Measurements from ENCODE around the gene RGS8. TPM values are rescaled to one million over a fixed set of nuclear protein-coding genes. Genes with fewer than 3 reads are reported as not detected.

The RGS8 gene, protein sequence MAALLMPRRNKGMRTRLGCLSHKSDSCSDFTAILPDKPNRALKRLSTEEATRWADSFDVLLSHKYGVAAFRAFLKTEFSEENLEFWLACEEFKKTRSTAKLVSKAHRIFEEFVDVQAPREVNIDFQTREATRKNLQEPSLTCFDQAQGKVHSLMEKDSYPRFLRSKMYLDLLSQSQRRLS
- not detected in 2 replicates for total RNA-seq
- total RNA-seq (2013): not detected
- not detected in 2 replicates for polyA plus RNA-seq
- not detected in 2 replicates for polyA minus RNA-seq

DNA sequence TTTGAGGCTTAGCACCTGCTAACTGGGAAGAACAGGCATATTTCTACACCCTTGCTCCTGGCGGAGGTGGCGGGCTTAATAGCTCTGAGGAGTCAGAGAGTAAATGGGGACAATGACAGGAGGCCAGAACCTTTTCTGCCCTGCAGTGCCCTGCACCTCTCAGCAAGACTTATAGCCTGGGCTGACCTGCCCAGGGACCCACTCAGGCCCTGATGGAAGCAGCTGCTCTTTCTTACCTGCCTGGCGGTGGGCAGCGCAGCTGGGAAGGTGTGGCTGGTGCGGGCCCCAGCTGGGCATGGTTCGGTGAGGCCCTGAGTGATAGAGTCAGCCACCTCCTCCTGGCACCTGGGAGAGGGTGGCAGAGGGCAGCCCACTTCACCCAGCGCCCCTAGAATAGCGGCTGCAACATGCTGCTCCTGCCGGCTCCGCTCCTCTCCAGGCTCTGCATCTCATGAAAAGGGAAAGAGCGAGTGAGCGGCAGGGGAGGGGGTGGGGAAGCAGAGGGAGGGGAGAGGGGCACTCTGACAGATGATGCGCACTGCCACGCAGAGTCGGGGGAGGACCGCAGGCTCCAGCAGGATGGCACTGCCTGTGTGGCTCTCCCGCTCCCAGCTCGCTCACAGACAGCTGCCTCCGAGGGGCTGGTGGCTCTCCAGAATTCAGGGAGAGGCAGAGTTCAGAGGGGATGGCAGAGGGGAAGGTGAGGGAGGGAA, at the start of gene RGS8:
Gene RGS8, minus strand, starts transcription at position 472 of the 713 bp plus-strand sequence. CDS start 14,938 bp downstream, outside the sequence.
- Histone ChIP-seq H3K79me2 (ENCODE audit: control insufficient read depth, insufficient read depth, low read length) (no peaks in the 10 kb centered on the region), H2AFZ (ENCODE audit: insufficient read depth, low read depth, low read length, poor library complexity, severe bottlenecking) (no peak within 1 kb of the TSS), H4K20me1 (ENCODE audit: control insufficient read depth, insufficient read depth, low read length, poor library complexity, severe bottlenecking) (no peaks in the 10 kb centered on the region), H3K36me3 (replicated peaks in 1 of 2; ENCODE audit: control extremely low read depth in 1 of 2, control insufficient read depth in 1 of 2, extremely low read depth in 1 of 2, insufficient read depth in 2 of 2, low read length in 1 of 2) (no peaks in the 10 kb centered on the region), H3K9me3 (ENCODE audit: control extremely low read depth in 1 of 3, control insufficient read depth in 2 of 3, insufficient read depth in 1 of 3, low read length in 2 of 3) (no peaks in the 10 kb centered on the region), H3K4me1 (ENCODE audit: control insufficient read depth in 2 of 2, insufficient read depth in 2 of 2, low read length in 2 of 2) (no peaks in the 10 kb centered on the region), H3K27me3 (replicated peaks in 1 of 4; ENCODE audit: control extremely low read depth in 1 of 4, control insufficient read depth in 3 of 4, insufficient read depth in 4 of 4, low read length in 3 of 4) (peaks cover 0 to 21% (median 10%) of the 10 kb centered on the region in 4 experiments), H3K9ac (ENCODE audit: low read length) (no peak within 1 kb of the TSS), H3K27ac (ENCODE audit: low read length in 2 of 2) (no peak within 1 kb of the TSS), H3K4me2 (replicated peaks; ENCODE audit: low read depth, low read length, poor library complexity, severe bottlenecking) (no peak within 1 kb of the TSS), H3K4me3 (ENCODE audit: control extremely low read depth in 1 of 5, extremely low read depth in 1 of 5, insufficient read depth in 1 of 5, low read depth in 2 of 5, low read length in 4 of 5) (no peak within 1 kb of the TSS)
- H3K9me3 Mint-ChIP-seq (ENCODE audit: insufficient read depth): no peaks in the 10 kb centered on the region
- ATAC-seq (ENCODE audit: low read depth) (no peak), DNase-seq (no peak)
- H3K4me1 Mint-ChIP-seq: peaks cover 3% of the 10 kb centered on the region
- CTCF ChIA-PET: no interaction called here
- POLR2A ChIA-PET: no interaction called here
- intact Hi-C loops (cut with micrococcal nuclease): no loop called here
- H3K27me3 Mint-ChIP-seq: peaks cover 17% of the 10 kb centered on the region
- 58% methylated on average over 17 of the region's 19 CpGs for WGBS (ENCODE audit: insufficient coverage)
- no peak within 1 kb of the TSS for H3K4me3 Mint-ChIP-seq
- TF ChIP-seq, protein P1, sequence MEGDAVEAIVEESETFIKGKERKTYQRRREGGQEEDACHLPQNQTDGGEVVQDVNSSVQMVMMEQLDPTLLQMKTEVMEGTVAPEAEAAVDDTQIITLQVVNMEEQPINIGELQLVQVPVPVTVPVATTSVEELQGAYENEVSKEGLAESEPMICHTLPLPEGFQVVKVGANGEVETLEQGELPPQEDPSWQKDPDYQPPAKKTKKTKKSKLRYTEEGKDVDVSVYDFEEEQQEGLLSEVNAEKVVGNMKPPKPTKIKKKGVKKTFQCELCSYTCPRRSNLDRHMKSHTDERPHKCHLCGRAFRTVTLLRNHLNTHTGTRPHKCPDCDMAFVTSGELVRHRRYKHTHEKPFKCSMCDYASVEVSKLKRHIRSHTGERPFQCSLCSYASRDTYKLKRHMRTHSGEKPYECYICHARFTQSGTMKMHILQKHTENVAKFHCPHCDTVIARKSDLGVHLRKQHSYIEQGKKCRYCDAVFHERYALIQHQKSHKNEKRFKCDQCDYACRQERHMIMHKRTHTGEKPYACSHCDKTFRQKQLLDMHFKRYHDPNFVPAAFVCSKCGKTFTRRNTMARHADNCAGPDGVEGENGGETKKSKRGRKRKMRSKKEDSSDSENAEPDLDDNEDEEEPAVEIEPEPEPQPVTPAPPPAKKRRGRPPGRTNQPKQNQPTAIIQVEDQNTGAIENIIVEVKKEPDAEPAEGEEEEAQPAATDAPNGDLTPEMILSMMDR (IDR thresholded peaks at IDR 0.05): no peak
- TF ChIP-seq EZH2 (IDR thresholded peaks at IDR 0.05; ENCODE audit: borderline replicate concordance, insufficient read depth, low read depth, low read length, poor library complexity, severe bottlenecking): no peak
- H3K27ac Mint-ChIP-seq: no peak within 1 kb of the TSS
